ENCODE measurements around the gene COASY. TPM values are rescaled to one million over a fixed set of nuclear protein-coding genes. Genes with fewer than 3 reads are reported as not detected.
A peak's percentile ranks its signal among the peaks of the same experiment; 100 is the strongest.

The COASY gene
- total and polyA plus RNA-seq, 2 of the 4 experiments (the other 2 are of a cell fraction), result 10.6 to 44.0 TPM

GRCh38 chr17:42522263-42522790, 39.6 kb upstream of the COASY start (continued):
- no peak for TF ChIP-seq POLR2A (IDR thresholded peaks at IDR 0.05; ENCODE audit: low read depth, low read length)

GRCh38 chr17:42522798-42523278, 39.1 kb upstream of the COASY start:
- Histone ChIP-seq H4K91ac (ENCODE audit: insufficient read depth, low read depth, low read length) (peak overlapping the region; percentile 100), H2BK20ac (ENCODE audit: low read depth, low read length) (peak overlapping the region; percentile 98), H3K9ac (ENCODE audit: low read depth, low read length) (peak overlapping the region; percentile 83), H4K8ac (ENCODE audit: low read depth in 2 of 2, low read length in 2 of 2) (peak overlapping the region; percentile 99 to 100), H3K9me3 (ENCODE audit: control insufficient read depth, insufficient read depth, low read length) (no peaks in the 10 kb centered on the region), H3K27me3 (ENCODE audit: control insufficient read depth, insufficient read depth, low read length) (no peaks in the 10 kb centered on the region), H3K4me1 (ENCODE audit: control insufficient read depth, insufficient read depth, low read length) (peaks cover 52% of the 10 kb centered on the region), H3K23ac (ENCODE audit: low read depth, low read length) (peak overlapping the region; percentile 99), H3K79me1 (ENCODE audit: low read depth in 1 of 2, low read length in 2 of 2) (peaks cover 9 to 51% of the 10 kb centered on the region in 2 experiments; a peak in 3 of 4 replicates), H3K18ac (ENCODE audit: low read depth, low read length) (peak overlapping the region; percentile 97), H3K9me1 (ENCODE audit: insufficient read depth, low read length) (peaks cover 36% of the 10 kb centered on the region), H2AK9ac (replicated peaks; ENCODE audit: low read depth, low read length, poor library complexity) (peak overlapping the region; percentile 100), H3K4me2 (ENCODE audit: low read depth, low read length) (no peak overlapping the region), H2BK120ac (ENCODE audit: low read depth, low read length) (peak overlapping the region; percentile 100), H2BK5ac (ENCODE audit: low read depth, low read length, poor library complexity, severe bottlenecking) (peak overlapping the region; percentile 99), H2AFZ (replicated peaks; ENCODE audit: low read length, poor library complexity) (no peak overlapping the region), H3K4me3 (ENCODE audit: insufficient read depth, low read depth, low read length) (no peak overlapping the region), H3K14ac (replicated peaks; ENCODE audit: low read depth, low read length) (peak overlapping the region; percentile 99), H3K4ac (ENCODE audit: low read depth, low read length) (peak overlapping the region; percentile 100), H3K56ac (ENCODE audit: extremely low read depth, insufficient read depth, low read length) (peak overlapping the region; percentile 64; the same call in 1 of the 2 replicates), H4K20me1 (ENCODE audit: insufficient read depth, low read length) (no peaks in the 10 kb centered on the region; the same call in 1 of the 2 replicates), H2BK15ac (ENCODE audit: low read depth, low read length) (peak overlapping the region; percentile 100; the same call in 1 of the 3 replicates), H3K36me3 (ENCODE audit: control insufficient read depth, insufficient read depth, low read length) (peaks cover 2% of the 10 kb centered on the region; the same call in 1 of the 2 replicates), H2AK5ac (ENCODE audit: low read depth, low read length) (peak overlapping the region; percentile 100), H4K5ac (ENCODE audit: low read depth, low read length) (peak overlapping the region; percentile 81), H3K27ac (ENCODE audit: insufficient read depth, low read length) (peak overlapping the region; percentile 99)
- no peak for DNase-seq
- no TSS peak for BruUV-seq (replicated peaks)
- WGBS, 2 experiments (ENCODE audit: extremely low coverage in 2 of 2, insufficient read length in 1 of 2), result 82% methylated on average over 2 of the region's 8 CpGs; no CpG with 5 or more reads in 1 of the 2 experiments
- in situ Hi-C loops (cut with MboI; ENCODE audit: low sequenced_read_pairs), result loop anchor here (5.0 to 10.0 kb wide), 2 partner anchors 201 to 298 kb away; no protein-coding TSS in a partner anchor
- dilution Hi-C loops (cut with HindIII; ENCODE audit: low sequenced_read_pairs, unreplicated experiment), result no loop called here
- intact Hi-C loops (cut with micrococcal nuclease), result loop anchor here (10.0 kb wide), 1 partner anchor 388 kb away; no protein-coding TSS in a partner anchor
- POLR2A ChIA-PET (ENCODE audit: unreplicated experiment), result interaction anchor here (0.5 kb wide), 1 partner anchor 430 kb away, joined by 3 read pairs; no protein-coding TSS in a partner anchor
- CTCF ChIA-PET, result no interaction called here
- ATAC-seq (ENCODE audit: low read depth), result no peak
- TF ChIP-seq ELK1 (IDR thresholded peaks at IDR 0.05; ENCODE audit: borderline replicate concordance, low read depth, low read length) (no peak), MAZ (IDR thresholded peaks at IDR 0.05; ENCODE audit: borderline replicate concordance, low read depth, low read length) (no peak), MXI1 (IDR thresholded peaks at IDR 0.05; ENCODE audit: borderline replicate concordance, low read depth, low read length) (no peak), NFE2L2 (IDR thresholded peaks at IDR 0.05; ENCODE audit: low read depth, low read length) (no peak), BHLHE40 (IDR thresholded peaks at IDR 0.05; ENCODE audit: low read depth, low read length) (no peak), RCOR1 (IDR thresholded peaks at IDR 0.05; ENCODE audit: insufficient replicate concordance, low read length) (no peak), USF2 (IDR thresholded peaks at IDR 0.05; ENCODE audit: low read depth, low read length) (no peak), FOS (IDR thresholded peaks at IDR 0.05; ENCODE audit: low read depth, low read length) (no peak), CEBPB (IDR thresholded peaks at IDR 0.05; ENCODE audit: low read depth, low read length) (no peak), CHD1 (IDR thresholded peaks at IDR 0.05; ENCODE audit: low read depth, low read length) (no peak), POLR2A (IDR thresholded peaks at IDR 0.05; ENCODE audit: low read depth, low read length) (no peak), SMC3 (IDR thresholded peaks at IDR 0.05; ENCODE audit: low read depth, low read length) (no peak)

All from IMR-90 (cell line).